Pancreas (tissue), 10 donors: ENCODE data around the gene SCN7A. TPM values are rescaled to one million over a fixed set of nuclear protein-coding genes. Genes with fewer than 3 reads are reported as not detected.

Source experiments
- ATAC-seq, 4 donors: fragments of 200-7000 bp; cut with Tn5 transposase; one replicate each; pipeline versions ENCODE4 v1.8.0 to v1.9.1; 2020; ENCODE audit warnings: mild to moderate bottlenecking in 4 of 4, moderate library complexity in 4 of 4
- DNase-seq, 6 donors: peaks; one replicate each; pipeline ENCODE4 v3.0.0-alpha.2; 2020
- FAIRE-seq: peaks from 2 replicates; lab custom pipeline; 2012; peaks lifted over from hg19 to GRCh38; lab: Jason Lieb, UNC
- H3K27ac ChIP-seq, 4 donors: fragments of 200-600 bp; sonication (generic); 1 replicate in 3 of 4; 2 replicates in 1 of 4; pipeline versions ENCODE4 v1.5.0 to v1.8.0; 2020
- H3K27me3 ChIP-seq, 4 donors: fragments of 200-600 bp; one replicate each; pipeline ENCODE4 v1.8.0; 2021
- H3K36me3 ChIP-seq, 3 donors: fragments of 200-600 bp; sonication (generic) in 1 of 3; one replicate each; pipeline versions ENCODE4 v1.5.0 to v1.8.0; 2020 to 2021
- H3K4me1 ChIP-seq, 3 donors: fragments of 200-600 bp; one replicate each; pipeline ENCODE4 v1.8.0; 2021
- H3K4me3 ChIP-seq, 4 donors: fragments of 200-600 bp; sonication (generic) in 2 of 4; one replicate each; pipeline versions ENCODE4 v1.5.0 to v1.8.0; 2020 to 2021
- H3K9me3 ChIP-seq, 4 donors: fragments of 200-600 bp; one replicate each; pipeline ENCODE4 v1.8.0; 2021
- CTCF ChIP-seq, 4 donors: fragments of 200-600 bp; sonication (generic) in 3 of 4; IDR thresholded peaks; one replicate each; pipeline versions ENCODE4 v1.5.0 to v1.8.0; 2021; ENCODE audit warnings: antibody characterized with exemption in 4 of 4
- WGBS, 2 donors: extraction: QIAGEN DNeasy Blood & Tissue Kit; methylation state at CpG; one replicate each; pipeline ENCODE4 v1.1.7; 2013; 5-methylcytosine and 5-hydroxymethylcytosine counted together
- intact Hi-C, 3 donors: fragments of 100-400 bp; cut with DNase I; formaldehyde crosslinking; loops; one replicate each; pipeline versions ENCODE4 v1.11.1 to v1.14.2; 2022
- polyA plus RNA-seq, 2 donors: library from polyadenylated mRNA; stranded (reverse); fragments of 200-250 nt; gene quantifications; one replicate each; pipeline ENCODE4 v1.2.3, GENCODE V29; 2013
- total RNA-seq, 6 donors: library from RNA; stranded (reverse); fragmentation: NEBNext Ultra II Directional in 4 of 6; extraction: Animal tissue kit (Norgen Biotek cat#: 25700) in 4 of 6; gene quantifications; one replicate each; pipeline versions ENCODE4 v1.2.1 to v1.2.4, GENCODE V29; 2021 to 2023
- donor health status: healthy with polysubstance abuse.
- donor health status: DM: no; HTN: no; CAD: no; lungs with moderate emphysema.
- donor health status: DM: no; HTN: no; CAD: no.
- donor health status: control.
- donor health status: control.
- donor health status: Bipolar disorder and iron deficiency.
- donor health status: DM: yes; HTN: yes; CAD: no.
- donor health status: DM: no; HTN: no; CAD: no.
- donor health status: DM: no; HTN: no; CAD: no.
- donor health status: DM: yes; HTN: yes; CAD: no.

Gene SCN7A
- total and polyA plus RNA-seq, 8 donors = 0.27 to 7.0 (median 1.3) TPM

DNA sequence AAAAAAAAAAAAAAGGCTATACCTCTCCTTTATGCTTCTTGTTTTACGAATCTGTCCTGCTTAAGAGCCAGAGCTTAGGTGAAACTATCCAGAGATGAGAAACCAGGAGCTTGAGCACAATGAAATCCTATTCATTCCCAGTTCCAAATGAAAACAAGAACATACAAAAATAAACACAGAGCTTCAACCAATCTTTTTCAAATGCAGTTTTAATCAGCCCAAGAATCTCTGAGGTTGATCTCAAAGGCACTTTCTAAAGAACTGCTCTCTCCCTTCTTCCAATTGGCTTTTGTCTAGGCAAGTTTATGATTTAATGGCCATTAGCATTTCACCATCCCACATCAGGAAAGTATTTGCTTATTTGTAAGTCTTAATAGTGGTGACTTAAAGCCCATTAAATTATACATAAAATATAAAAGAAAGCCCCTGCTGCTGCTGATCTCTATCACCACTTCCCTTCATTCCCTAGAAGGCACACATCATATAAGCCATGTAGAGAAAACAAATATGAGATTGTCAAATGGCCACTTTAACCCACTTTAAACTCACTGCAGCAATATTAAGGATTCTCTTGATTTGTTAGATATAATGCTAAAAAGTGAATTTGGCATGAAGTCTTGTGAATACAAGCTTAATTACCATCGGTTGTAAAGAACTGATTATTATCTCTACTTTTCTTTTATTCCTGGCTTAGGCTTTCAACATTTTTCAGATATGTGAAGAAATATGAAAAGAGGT lies 89.0 kb downstream of the SCN7A start:
- no peak for TF ChIP-seq CTCF (IDR thresholded peaks at IDR 0.05)
- DNase-seq (no peak), FAIRE-seq (no peak), ATAC-seq (no peak)
- intact Hi-C loops = no loop called here
- no peak overlapping the region for H3K27ac ChIP-seq
- H3K4me1 ChIP-seq = no peaks in the 10 kb centered on the region
- WGBS, 2 donors = 51 to 70% methylated on average over 2 of the region's 2 CpGs
- no peak overlapping the region for H3K4me3 ChIP-seq
- H3K9me3 ChIP-seq = no peaks in the 10 kb centered on the region
- H3K27me3 ChIP-seq = no peaks in the 10 kb centered on the region
- no peaks in the 10 kb centered on the region for H3K36me3 ChIP-seq

DNA sequence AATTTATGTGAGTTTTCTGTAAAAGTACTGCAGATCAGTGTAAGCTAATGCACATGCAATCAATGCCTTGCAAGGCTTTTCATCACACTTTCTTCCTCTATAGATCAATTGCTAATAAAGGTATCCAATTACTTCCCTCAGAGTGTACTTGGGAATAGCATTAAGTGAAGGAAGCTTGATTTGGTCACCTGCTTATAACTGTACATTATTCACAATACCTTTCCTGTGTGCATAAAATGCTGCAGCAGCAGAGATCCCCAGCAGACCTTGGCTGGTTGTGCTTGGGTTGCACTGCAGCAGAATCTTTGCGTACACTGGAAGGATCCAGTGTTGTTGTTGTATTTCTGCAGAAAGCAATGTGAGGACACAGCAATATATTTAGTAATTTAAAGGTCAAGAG lies 99.8 kb downstream of the SCN7A start:
- DNase-seq = no peak
- Histone ChIP-seq H3K9me3 (no peaks in the 10 kb centered on the region), H3K27ac (no peak overlapping the region), H3K36me3 (no peaks in the 10 kb centered on the region), H3K27me3 (no peaks in the 10 kb centered on the region), H3K4me3 (no peak overlapping the region), H3K4me1 (no peaks in the 10 kb centered on the region)
- intact Hi-C loops = no loop called here
- WGBS, 2 donors = 90 to 91% methylated on average over 1 of the region's 1 CpG
- no peak for TF ChIP-seq CTCF (IDR thresholded peaks at IDR 0.05)
- ATAC-seq = no peak
- FAIRE-seq = no peak

DNA sequence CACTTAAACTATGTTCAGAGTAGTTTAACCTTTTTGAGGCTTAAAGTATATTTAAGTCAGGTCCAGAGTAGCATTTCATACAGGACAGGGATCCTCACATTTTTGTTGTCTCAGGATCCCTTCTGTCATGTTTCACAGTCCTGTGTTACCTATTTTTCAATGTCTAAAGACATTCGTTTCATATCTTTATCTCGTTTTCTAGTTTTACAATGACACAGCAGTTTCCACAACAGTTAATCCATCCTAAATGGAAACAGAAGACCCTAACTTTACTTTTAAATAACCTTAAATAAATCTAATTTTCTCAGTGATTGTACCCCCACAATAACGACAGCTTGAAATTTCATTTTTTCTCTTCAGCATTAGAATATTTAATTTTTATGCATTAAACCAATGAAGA lies 101.0 kb downstream of the SCN7A start:
- Histone ChIP-seq H3K36me3 (no peaks in the 10 kb centered on the region), H3K4me3 (no peak overlapping the region), H3K4me1 (no peaks in the 10 kb centered on the region), H3K27me3 (no peaks in the 10 kb centered on the region), H3K9me3 (no peaks in the 10 kb centered on the region), H3K27ac (no peak overlapping the region)
- ATAC-seq = no peak
- no peak for FAIRE-seq
- no peak for DNase-seq
- TF ChIP-seq CTCF (IDR thresholded peaks at IDR 0.05) = no peak
- WGBS, 2 donors = 43 to 58% methylated on average over 3 of the region's 3 CpGs
- intact Hi-C loops = no loop called here

GRCh38 chr2:166388481-166389070 lies 105.5 kb downstream of the SCN7A start:
- DNase-seq (no peak), FAIRE-seq (no peak), ATAC-seq (no peak)
- no peak for TF ChIP-seq CTCF (IDR thresholded peaks at IDR 0.05)
- no peak overlapping the region for H3K27ac ChIP-seq
- WGBS, 2 donors = 57 to 69% methylated on average over 3 of the region's 3 CpGs
- no peak overlapping the region for H3K4me3 ChIP-seq
- peaks cover 0 to 3% (median 0%) of the 10 kb centered on the region in 3 donors for H3K4me1 ChIP-seq
- intact Hi-C loops = no loop called here
- no peaks in the 10 kb centered on the region for H3K27me3 ChIP-seq
- H3K36me3 ChIP-seq = no peaks in the 10 kb centered on the region
- H3K9me3 ChIP-seq = no peaks in the 10 kb centered on the region

- FAIRE-seq (no peak), DNase-seq (no peak), ATAC-seq (no peak)
- Histone ChIP-seq H3K4me3 (no peak overlapping the region), H3K4me1 (peaks cover 0 to 3% (median 0%) of the 10 kb centered on the region in 3 donors), H3K27ac (no peak overlapping the region), H3K36me3 (no peaks in the 10 kb centered on the region), H3K9me3 (no peaks in the 10 kb centered on the region), H3K27me3 (no peaks in the 10 kb centered on the region)
- 90 to 95% methylated on average over 1 of the region's 1 CpG for WGBS, 2 donors
- no peak for TF ChIP-seq CTCF (IDR thresholded peaks at IDR 0.05)
- intact Hi-C loops = no loop called here
These were observed 108.7 kb downstream of the SCN7A start for GRCh38 chr2:166385313-166385712.
